HG03097 (cell line): ENCODE data around the gene ALPP.
"Not testable (repeated sequence)": the region's sequence is repeated elsewhere in the genome, so short reads cannot be mapped to it uniquely, and the experiment has no call there.

Experiments used
- ATAC-seq: cut with Tn5 transposase; IDR thresholded peaks from one replicate; pipeline ENCODE4 v1.9.1; 2021; ENCODE audit not compliant: unreplicated experiment, low FRiP score

Gene ALPP

GRCh38 chr2:232363064-232363783 lies 15.3 kb upstream of the ALPP start:
- not testable (repeated sequence) for ATAC-seq

DNA sequence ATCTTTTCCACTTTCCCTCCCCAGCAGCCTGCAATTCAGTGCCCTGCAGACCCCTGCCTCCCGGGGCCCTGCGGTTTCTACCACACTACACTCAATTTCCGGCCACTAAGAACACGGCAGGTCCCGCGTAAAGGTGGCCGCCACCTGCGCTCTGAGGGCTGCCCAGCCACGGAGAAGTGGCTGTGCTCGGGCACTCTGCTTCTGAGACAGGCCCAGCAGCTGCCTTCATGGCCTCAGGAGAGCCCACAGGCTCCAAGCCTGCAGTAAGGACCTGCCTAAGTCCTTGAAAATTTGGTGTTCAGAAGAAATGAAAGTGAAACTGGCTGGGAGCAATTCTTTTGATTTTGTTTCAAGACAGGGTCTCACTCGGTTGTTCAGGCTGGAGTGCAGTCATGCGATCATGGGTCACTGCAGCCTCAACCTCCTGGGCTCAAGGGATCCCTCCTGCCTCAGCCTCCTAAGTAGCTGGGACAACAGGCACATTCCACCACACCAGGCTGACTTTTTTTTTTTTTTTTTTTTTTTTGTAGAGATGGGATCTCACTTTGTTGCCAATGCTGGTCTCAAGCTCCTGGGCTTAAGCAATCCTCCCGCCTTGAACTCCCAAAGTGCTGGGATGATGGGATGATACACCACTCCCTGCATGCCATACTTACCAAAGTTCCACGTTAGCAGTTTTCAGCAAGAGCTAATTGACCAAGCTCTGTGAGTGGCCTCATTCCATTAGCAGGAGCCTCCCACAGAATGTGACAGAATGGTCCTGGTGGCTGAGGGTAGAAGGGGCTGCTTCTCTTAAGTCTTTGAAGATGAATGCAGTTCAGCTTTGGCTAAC lies 14.6 kb upstream of the ALPP start:
- no peak for ATAC-seq

GRCh38 chr2:232364806-232365594 lies 13.6 kb upstream of the ALPP start:
- ATAC-seq, result not testable (repeated sequence)

DNA sequence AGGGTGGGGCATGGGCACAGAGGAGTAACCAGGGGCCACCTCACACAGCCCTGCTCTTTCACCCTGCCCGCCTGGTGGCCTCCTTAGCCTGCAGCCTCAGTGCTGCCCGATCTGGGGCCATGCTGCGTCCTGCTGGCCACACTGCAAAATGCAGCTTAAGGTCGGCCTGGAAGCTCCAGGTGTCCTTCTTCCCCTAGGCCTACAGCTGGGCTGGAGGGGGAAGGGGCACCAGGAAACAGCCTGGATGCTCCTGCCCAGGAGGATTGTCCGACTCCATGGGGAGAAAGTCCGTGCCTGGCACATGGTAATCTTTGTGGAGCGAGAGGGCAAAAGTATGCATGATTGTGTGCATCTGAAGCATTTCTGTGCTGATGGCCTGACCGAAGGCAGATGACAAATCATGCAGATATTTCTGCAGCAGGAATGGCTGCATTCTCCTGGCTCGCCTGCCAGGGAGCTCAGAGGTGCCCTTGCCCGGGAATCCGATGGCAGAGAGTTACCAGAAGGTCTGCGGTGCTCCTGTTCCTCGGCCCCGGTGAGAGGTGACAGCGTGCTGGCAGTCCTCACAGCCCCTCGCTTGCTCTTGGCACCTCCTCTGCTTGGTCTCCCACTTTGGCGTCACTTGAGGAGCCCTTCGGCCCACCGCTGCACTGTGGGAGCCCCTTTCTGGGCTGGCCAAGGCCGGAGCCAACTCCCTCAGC lies 12.8 kb upstream of the ALPP start:
- ATAC-seq, result no peak

- not testable (repeated sequence) for ATAC-seq
Observed at GRCh38 chr2:232366461-232366860, 12.1 kb upstream of the ALPP start.

DNA sequence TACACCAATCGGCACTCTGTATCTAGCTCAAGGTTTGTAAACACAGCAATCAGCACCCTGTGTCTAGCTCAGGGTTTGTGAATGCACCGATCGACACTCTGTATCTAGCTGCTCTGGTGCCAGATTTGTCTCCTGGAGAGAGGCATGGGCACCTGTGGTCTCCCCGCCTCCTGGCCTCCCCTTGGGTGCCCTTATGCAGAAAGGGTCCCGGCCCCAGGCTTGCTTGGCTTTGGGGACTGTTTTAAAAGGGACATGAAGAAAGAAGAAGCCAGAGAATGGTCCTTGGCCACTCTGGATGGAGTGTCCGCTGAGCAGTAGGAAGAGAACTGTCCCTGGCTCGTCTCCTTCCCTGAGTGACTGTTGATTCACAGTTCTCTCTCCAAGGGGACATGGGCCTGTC lies 11.5 kb upstream of the ALPP start:
- no peak for ATAC-seq

DNA sequence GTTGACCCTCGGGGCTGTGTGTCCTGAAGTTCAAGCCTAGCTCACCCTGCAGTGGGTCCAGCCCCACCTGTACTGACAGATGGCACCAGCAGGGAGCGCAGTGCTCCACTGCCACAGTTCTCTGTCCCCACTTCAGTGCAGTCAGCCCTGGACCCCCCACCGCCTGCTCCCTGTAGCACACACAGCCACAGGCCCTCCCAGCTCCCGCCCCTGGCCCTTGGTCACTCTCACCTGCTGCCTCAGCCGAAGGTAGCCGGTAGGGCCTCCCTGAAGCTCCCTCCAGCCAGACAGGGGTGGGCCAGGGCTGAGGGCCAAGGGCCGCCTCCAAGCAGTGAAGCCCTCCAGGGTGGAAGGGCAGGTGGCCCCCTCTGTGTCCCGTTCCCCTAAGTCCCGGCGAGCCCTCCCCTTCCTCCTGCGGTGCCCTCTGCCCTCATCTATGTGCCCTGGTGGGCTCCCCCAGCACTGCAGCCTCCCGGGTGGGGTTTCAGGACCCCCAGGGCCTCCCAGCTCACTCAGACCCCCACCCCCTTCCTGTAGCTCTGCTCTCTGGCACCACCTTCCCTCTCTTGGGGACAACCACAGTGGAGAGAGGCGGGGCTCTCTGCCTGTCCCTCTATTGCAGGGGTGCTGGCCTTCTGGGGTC lies 10.8 kb upstream of the ALPP start:
- ATAC-seq, result no peak

DNA sequence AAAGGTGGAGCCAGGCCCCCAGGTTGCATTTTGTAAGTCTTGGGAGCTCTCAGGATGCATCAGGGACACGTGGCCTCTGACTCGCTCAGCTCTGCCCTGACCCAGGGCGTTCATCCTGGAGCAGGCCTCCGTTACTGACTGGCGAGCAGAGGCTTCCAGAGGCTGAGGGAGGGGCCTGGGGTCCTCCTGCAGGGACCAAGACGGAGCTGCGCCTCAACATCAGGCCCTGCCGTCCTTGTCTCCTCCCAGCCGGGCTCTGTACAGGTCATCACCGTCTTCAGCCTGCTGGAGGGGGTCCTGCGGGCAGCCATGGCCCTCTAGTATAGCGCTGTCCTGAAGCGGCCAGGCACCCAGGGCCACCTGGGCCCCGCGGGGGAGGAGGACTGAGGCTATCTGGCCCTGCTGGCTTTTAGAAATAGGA lies 10.2 kb upstream of the ALPP start:
- ATAC-seq, result no peak

GRCh38 chr2:232369126-232369951 lies 9.2 kb upstream of the ALPP start:
- no peak for ATAC-seq

- not testable (repeated sequence) for ATAC-seq
Observed at GRCh38 chr2:232370007-232370406, 8.5 kb upstream of the ALPP start.

GRCh38 chr2:232372231-232373208 lies 6.0 kb upstream of the ALPP start:
- no peak for ATAC-seq

- no peak for ATAC-seq
Observed at GRCh38 chr2:232374356-232374755, 4.2 kb upstream of the ALPP start.

DNA sequence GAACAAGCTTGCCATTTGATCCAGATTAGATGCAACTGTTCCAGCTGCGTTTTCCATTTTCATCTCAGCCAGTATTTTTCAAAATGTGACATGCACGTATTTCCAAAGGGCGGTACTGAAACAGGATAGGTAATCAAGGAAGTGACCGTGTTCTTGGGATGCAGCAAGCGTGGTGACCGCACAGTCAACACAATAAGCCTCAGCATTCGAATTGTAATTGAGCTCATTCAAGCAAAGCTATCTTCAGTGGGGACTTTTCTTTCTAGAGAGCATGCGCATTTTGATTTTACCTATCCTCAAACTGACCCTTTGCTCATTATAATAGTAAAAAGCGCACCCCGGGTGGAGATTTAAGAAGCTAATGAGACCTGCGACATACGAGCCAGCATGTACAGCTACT lies 3.4 kb upstream of the ALPP start:
- ATAC-seq, result no peak

GRCh38 chr2:232376260-232376659 lies 2.3 kb upstream of the ALPP start:
- ATAC-seq, result no peak

DNA sequence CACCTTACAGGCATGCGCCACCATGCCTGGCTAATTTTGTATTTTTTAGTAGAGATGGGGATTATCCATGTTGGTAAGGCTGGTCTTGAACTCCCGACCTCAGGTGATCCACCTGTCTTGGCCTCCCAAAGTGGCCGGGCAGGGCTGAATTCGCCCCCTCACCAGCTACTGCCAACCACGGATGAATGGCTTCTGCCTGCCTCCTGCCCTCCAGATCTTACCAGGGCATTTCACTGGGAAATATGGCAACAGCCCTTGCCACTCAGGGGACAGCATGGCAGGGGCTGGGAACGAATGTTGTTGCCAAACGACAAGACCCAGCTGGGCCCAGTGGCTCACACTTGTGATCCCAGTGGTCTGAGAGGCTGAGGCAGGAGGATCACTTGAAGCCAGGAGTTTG lies 1.8 kb upstream of the ALPP start:
- no peak for ATAC-seq

DNA sequence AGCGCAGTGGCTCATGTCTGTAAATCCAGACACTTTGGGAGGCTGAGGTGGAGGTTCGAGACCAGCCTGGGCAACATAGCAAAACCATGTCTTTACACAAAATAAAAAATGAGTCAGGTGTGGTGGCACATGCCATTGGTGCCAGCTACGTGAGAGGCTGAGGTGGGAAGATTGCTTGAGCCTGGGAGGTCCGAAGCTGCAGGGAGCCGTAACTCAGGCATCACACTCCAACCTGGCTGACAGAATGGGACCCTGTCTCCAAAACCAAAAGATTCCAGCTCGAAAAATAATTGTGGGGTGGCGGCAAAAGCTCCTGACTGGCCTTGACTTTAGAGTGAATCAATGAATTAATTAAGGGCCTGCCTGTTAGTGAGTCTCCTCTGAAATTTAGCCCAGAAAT lies 1.2 kb upstream of the ALPP start:
- no peak for ATAC-seq

DNA sequence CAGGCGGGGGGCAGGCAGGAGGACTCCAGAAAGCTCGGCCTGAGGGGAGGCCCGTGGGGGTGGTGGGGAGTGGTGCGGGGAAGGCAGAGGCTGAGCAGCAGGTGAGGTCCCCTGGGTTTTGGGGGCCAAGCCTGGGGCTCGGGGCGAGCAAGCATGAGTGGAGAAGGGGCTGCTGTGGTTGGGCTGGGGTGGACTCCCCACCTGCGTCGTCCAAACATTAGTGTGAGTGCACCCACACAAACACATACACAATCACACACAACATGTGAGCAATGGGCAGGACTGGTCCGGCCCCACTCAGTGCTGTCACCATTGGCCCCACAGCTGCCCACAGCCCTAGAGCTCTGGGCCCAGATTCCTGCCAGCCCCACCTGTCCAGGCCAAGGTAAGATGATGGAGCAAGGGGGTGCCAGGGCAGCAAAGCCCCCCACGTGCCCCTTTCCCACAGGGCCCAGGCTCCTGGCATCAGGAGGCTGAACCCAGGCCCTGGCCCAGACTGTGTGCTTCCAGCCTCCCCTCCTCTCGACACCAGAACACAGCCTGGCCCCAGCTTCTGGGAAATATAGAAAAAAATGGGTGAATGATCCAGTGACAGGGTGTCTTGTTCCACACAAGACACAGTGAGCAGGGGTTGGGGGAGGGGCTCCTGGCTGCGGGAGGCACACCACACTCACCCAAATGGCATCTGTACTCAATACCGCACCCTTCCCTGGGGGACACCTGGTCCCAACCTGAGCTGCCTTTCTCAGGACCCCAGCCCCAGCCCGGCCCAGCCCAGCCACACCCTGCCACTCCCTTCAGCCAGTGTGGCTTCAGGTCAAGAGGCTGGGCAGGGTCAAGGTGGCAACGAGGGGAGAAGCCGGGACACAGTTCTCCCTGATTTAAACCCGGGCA lies 463 bp upstream of the ALPP start:
- no peak for ATAC-seq
